Activated T-helper 2 cell treated with anti-CD3 and anti-CD28 coated beads, Interferon-gamma antibody, Interleukin-2, Interleukin-4, amounts not matched to agents 10 μg/mL and 5 μg/mL and 100 μg/mL, durations not matched to agents 14 hours and 24 hours and 36 hours (primary cell): ENCODE results near the gene ZFR2. TPM values are rescaled to one million over a fixed set of nuclear protein-coding genes. Genes with fewer than 3 reads are reported as not detected.
"Not testable (repeated sequence)": the region's sequence is repeated elsewhere in the genome, so short reads cannot be mapped to it uniquely, and the experiment has no call there.

Source experiments
- DNase-seq: peaks from one replicate; pipeline ENCODE4 v3.0.0; 2021; ENCODE audit warnings: low spot score
- H3K27ac Mint-ChIP-seq: one replicate; pipeline ENCODE4 v1.8.0; 2021; ENCODE audit warnings: mixed read lengths
- H3K27me3 Mint-ChIP-seq: one replicate; pipeline ENCODE4 v1.8.0; 2021; ENCODE audit warnings: low read depth, mixed read lengths
- H3K36me3 Mint-ChIP-seq: one replicate; pipeline ENCODE4 v1.8.0; 2021; ENCODE audit warnings: low read depth, mixed read lengths
- H3K4me1 Mint-ChIP-seq: one replicate; pipeline ENCODE4 v1.8.0; 2021; ENCODE audit warnings: low read depth, mixed read lengths
- H3K4me3 Mint-ChIP-seq: one replicate; pipeline ENCODE4 v1.8.0; 2021; ENCODE audit warnings: low read depth, mild to moderate bottlenecking, moderate library complexity, mixed read lengths
- H3K9me3 Mint-ChIP-seq: one replicate; pipeline ENCODE4 v1.8.0; 2021; ENCODE audit warnings: mixed read lengths
- intact Hi-C: fragments of 100-400 bp; cut with micrococcal nuclease; formaldehyde crosslinking; loops from one replicate; pipeline ENCODE4 v1.15.1; 2023
- total RNA-seq: library from RNA; stranded (reverse); gene quantifications from 2 replicates; pipeline ENCODE4 v1.2.3, GENCODE V29; 2022

ZFR2 gene
- total RNA-seq, 1 donor from 2014 or later, result 0.27 TPM

DNA sequence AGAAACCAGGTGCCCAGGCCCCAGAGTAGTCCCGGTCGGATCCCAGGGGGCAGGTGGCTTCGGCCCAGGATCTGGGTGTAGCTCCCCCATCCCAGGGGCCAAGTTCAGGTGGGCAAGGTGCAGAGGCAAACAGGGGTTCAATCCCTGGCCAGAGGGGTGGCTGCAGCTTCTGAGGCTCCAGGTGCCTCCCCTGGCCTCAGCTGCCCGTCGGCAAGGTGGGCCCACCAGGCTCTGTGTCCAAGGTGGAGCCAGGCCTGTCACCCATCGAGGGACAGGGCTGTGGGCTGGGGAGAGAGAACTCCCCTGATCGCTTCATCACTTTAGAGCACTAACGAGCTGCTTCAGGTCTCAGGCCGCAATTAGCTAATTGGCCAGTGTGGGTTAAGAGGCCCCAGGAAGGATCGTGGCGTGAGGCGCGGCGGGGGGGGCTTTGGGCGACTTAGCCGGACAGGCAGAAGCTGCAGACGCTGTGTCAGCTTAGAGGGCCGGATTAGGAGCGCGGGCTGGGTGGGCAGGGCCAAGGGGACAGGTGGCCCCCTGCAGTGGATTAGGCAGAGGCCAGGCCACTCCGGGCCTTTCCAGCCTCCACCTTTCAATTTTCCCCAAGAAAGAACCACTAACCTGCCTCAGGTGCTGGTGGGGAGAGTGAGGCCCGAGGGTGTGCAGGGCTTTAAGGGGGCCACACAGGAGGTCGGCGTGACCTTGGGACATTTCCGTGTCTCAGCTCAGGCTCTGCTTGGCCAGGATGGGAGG lies 94.0 kb downstream of the ZFR2 start:
- Mint-ChIP-seq H3K9me3 (no peaks in the 10 kb centered on the region), H3K27ac (no peak overlapping the region), H3K27me3 (no peaks in the 10 kb centered on the region), H3K4me3 (no peak overlapping the region), H3K36me3 (no peaks in the 10 kb centered on the region), H3K4me1 (no peaks in the 10 kb centered on the region)
- intact Hi-C loops, result no loop called here
- DNase-seq, result no peak

DNA sequence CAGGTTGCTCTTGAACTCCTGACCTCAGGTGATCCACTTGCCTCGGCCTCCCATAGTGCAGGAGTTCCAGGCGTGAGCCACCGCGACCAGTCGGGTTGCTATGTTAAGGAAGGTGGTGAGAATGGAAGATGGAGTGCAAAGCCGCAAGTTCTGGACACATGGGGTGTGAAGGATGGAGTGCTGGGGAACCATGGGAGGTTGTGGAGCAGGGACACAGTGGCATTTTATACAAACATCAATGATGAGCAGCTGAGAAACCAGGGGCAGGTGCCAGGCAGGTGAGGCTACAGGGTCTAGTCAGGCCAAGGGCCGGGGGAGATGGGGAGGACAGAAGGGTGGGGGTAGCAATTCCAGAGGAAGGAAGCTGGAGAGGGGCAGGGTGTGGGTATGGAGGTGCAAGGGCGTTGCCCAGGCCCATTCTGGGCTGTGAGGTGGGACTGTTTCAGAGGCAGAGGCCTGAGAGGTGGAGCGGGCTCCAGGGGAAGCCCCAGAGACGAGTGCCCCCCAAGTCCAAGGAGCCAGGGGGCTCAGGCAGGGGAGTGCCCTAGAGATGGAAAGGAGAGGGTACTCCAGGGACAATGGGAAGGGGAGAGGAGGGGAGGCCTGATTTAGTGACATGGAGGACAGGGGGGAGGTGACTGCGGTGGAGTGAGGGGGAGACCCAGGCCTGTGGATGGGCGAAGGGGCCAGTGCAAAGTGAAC lies 94.9 kb downstream of the ZFR2 start:
- H3K9me3 Mint-ChIP-seq, result no peaks in the 10 kb centered on the region
- intact Hi-C loops, result no loop called here
- H3K4me1 Mint-ChIP-seq, result no peaks in the 10 kb centered on the region
- no peaks in the 10 kb centered on the region for H3K27me3 Mint-ChIP-seq
- H3K27ac Mint-ChIP-seq, result no peak overlapping the region
- H3K36me3 Mint-ChIP-seq, result peaks cover 1% of the 10 kb centered on the region
- no peak for DNase-seq
- H3K4me3 Mint-ChIP-seq, result no peak overlapping the region

DNA sequence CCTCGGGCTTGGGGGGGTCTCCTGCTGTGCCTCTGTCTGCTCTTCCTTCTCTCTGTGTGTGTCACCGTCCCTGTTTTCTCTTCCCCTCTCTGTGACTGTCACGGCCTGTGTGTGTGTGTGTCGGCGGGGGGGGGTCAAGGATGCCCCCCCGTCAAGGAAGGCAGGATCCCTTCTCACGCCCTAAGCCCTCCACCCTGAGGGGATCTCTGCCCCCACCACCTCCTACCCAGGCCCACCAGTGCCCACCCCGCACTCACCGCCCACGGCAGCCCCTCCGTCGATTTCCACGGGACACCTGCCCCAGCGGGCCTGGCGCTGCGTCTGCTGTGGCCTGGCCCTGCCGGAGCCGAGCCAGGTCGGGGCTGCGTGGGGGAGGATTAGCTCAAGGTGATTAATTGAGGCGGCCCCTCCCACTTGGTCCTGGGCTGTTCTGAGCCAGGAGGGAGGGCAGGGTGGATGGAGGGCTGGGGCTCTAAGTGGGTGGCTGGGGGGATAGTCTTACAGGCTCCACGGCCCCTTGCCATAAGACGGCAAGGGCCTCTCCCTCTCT lies 96.9 kb downstream of the ZFR2 start, which contains the start of gene RAX2:
Gene RAX2 (minus strand): TSS at position 323 of the 550 bp plus-strand sequence. CDS start 486 bp downstream, outside the sequence.
- H3K36me3 Mint-ChIP-seq, result peaks cover 4% of the 10 kb centered on the region
- no peaks in the 10 kb centered on the region for H3K27me3 Mint-ChIP-seq
- H3K4me3 Mint-ChIP-seq, result no peak within 1 kb of the TSS
- H3K4me1 Mint-ChIP-seq, result no peaks in the 10 kb centered on the region
- no peaks in the 10 kb centered on the region for H3K9me3 Mint-ChIP-seq
- DNase-seq, result no peak
- no peak within 1 kb of the TSS for H3K27ac Mint-ChIP-seq
- intact Hi-C loops, result no loop called here

DNA sequence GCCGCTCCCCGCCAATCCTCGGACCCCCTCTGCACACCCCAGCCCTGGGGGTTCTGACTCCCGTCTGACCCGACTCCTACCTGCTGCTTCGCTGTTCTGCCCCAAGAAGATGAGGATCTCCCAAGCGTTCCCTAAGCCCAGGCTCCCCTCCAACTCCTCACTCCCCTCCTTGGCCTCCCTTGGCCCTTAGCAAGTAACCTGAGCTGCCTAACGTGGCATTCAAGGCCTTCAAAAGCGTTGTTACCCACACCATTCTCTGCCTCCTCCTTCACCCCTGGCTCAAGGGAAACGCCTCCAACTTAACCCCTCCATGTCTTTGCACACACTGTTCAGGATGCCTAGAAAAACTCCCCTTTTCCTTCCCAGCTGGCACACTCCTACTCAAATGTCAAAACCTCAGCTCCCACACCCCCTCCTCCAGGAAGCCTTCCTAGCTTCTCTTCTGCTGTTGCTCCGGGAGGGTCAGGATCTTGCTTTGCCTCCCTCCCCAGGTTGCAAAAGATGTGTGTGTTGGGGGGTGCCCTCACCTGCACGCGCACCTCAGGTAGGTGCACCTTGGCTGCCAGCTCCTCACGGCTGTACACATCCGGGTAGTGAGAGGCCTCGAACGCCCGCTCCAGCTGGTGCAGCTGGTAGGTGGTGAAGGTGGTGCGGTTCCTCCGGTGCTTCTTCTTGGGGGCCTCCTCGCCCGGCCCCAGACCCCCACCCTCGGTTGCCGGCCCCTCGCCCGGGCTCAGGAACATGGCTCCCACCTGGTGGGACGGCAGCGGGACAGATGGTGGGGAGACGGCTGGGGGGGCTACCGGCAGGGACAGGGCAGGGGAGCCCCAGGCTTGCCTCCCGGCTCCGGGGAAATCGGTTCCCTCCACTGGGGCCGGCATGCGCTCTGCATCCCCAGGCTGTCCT lies 97.6 kb downstream of the ZFR2 start:
- intact Hi-C loops, result no loop called here
- Mint-ChIP-seq H3K27me3 (no peaks in the 10 kb centered on the region), H3K9me3 (no peaks in the 10 kb centered on the region), H3K27ac (no peak overlapping the region), H3K36me3 (peaks cover 11% of the 10 kb centered on the region), H3K4me3 (no peak overlapping the region), H3K4me1 (peaks cover 4% of the 10 kb centered on the region)
- DNase-seq, result no peak

DNA sequence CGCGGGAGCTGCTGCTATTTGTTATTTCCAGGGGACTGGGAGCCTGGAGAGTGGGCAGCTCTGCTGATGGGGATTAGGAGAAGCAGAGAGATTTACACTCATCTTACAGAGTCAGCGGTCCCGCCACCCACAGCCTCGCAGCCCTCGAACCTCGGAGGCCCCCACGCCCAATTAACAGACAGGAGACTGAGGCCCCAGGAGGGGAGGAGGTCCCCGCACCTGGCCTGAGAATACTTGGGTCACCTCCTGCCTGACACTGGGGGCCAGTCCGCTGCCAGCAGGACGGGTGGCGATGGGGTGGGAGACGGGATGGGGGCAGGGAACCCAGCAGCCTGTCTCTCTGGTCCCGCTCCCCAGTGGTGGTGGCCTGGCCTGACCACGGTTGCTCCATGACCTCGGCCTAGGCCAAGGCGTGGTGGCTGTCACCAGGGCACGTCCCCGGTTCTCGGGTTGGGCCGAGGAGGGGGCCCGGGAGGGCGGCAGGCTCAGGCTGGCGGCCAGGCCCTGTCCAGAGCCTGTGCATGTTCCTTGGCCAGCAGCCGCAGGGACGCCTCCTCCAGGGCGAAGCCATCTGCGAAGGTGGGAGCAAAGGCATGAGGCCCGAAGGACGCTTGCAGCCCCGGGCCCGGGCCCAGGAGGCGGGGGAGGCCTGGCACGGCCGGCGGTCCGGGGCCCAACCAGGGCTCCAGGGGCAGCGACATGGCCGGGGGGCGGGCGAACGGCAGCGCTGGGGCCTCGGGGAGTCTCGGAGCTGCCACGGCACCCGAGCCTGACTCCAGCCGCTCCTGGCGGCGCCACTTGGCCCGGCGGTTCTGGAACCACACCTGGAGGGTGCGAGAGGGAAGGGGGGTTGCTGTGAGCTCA lies 98.5 kb downstream of the ZFR2 start:
- Mint-ChIP-seq H3K4me1 (peaks cover 5% of the 10 kb centered on the region), H3K27ac (no peak overlapping the region), H3K9me3 (no peaks in the 10 kb centered on the region), H3K4me3 (no peak overlapping the region), H3K27me3 (no peaks in the 10 kb centered on the region), H3K36me3 (peaks cover 13% of the 10 kb centered on the region)
- intact Hi-C loops, result no loop called here
- DNase-seq, result no peak

DNA sequence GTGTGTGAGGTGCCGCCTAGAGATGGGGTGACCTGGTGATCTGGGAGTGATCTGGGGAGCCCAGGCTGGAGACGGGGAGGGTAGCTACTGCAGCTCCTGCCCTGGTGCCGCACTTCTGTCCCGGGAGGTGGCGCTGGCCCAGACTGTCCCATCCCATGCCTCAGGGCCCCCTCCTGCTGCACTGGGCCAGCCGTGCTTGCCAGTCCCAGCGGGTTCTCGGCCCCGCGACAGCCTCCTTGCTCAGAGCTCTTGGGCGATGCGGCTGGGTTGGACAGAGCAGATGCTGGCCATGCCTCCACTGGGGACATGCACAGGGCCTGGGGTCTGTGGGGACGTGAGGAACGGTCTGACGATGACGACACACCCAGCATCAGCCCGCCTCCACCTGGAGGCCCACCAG lies 99.3 kb downstream of the ZFR2 start:
- Mint-ChIP-seq H3K4me1 (peaks cover 5% of the 10 kb centered on the region), H3K4me3 (no peak overlapping the region), H3K9me3 (no peaks in the 10 kb centered on the region), H3K27ac (no peak overlapping the region), H3K36me3 (peaks cover 13% of the 10 kb centered on the region), H3K27me3 (no peaks in the 10 kb centered on the region)
- no peak for DNase-seq
- intact Hi-C loops, result loop anchor here (10.0 kb wide), 2 partner anchors 215 to 415 kb away; partner anchors contain the start of genes ANKRD24, EEF2 and SIRT6

DNA sequence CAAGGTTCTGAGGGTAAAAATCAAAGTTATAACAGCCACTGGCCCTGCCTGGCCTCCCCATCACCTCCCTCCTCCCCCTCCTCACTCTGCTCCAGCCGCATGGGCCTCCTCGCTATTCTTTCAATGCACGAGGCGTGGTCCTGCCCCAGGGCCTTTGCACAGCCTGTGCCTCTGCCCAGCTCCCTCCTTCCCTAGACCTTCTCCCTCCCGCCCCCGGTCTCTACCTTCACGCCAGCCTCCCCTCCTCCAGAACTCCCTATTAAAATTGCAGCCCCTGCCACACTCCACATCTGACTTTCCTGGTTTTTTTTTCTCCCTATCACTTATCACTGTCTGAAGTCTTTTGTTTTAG lies 100.1 kb downstream of the ZFR2 start:
- no peak overlapping the region for H3K27ac Mint-ChIP-seq
- intact Hi-C loops, result loop anchor here (10.0 kb wide), 2 partner anchors 216 to 416 kb away; partner anchors contain the start of genes ANKRD24, EEF2 and SIRT6

DNA sequence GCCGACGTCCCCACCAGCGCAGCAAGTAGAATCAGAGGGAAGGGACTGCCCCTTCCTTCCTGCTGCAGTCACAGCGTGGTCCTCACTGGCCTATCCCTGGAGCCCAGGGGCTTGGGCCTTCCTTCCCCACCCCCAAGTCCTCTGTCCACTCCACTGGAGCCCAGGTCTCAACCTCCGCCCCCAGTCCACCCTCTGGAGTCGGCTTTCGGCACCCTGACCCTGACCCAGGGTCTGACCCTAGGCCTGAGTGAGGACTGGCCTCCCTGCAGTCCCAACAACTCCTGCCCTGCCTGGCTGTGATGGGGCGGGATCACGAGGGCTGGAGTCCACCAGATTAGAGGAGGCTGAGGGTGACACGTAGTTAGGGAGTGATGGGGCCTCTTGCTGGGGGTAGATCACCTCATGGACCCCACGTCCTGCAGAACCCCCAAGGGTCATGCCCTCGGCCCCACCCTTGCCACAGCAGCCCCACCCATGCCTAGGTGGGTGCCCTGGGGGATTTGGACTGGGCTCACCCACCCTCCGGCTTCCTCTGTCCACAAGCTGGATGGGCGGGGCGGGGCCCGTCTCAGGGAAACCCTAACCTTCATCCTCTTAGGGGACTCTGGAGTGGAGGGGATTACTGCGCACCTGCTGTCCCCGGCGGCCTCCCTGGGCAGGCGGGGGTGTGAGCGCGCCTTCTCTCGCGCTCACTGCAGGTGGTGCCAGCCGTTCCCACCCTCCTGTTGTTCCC lies 100.7 kb downstream of the ZFR2 start:
- peaks cover 7% of the 10 kb centered on the region for H3K4me1 Mint-ChIP-seq
- H3K27me3 Mint-ChIP-seq, result no peaks in the 10 kb centered on the region
- no peak overlapping the region for H3K4me3 Mint-ChIP-seq
- peaks cover 15% of the 10 kb centered on the region for H3K36me3 Mint-ChIP-seq
- H3K27ac Mint-ChIP-seq, result no peak overlapping the region
- no peaks in the 10 kb centered on the region for H3K9me3 Mint-ChIP-seq
- intact Hi-C loops, result loop anchor here (10.0 kb wide), 2 partner anchors 217 to 417 kb away; partner anchors contain the start of genes ANKRD24, EEF2 and SIRT6
- no peak for DNase-seq

More for the DNA sequence above, 100.1 kb downstream of the ZFR2 start:
- Mint-ChIP-seq H3K4me1 (peaks cover 5% of the 10 kb centered on the region), H3K9me3 (no peaks in the 10 kb centered on the region), H3K4me3 (no peak overlapping the region), H3K36me3 (peaks cover 13% of the 10 kb centered on the region), H3K27me3 (no peaks in the 10 kb centered on the region)
- no peak for DNase-seq

DNA sequence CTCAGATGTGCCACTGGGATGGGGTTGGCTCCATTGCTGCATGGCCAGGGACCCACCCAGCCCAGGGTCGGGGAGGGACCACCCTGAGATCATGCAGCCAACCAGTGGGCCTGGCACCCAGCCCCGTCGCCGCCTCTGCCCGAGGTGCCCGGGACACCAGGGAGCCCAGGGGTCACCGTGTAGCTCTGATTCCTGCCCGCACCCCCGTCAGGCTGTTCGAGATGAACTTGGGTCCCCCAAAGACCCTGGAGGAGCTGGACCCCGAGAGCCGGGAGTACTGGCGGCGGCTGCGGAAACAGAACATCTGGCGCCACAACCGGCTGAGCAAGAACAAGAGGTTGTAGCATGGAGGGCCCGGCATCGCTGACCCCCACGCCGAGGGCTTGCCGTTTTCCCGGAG lies 101.8 kb downstream of the ZFR2 start:
- DNase-seq, result no peak
- Mint-ChIP-seq H3K9me3 (no peaks in the 10 kb centered on the region), H3K27ac (no peak overlapping the region), H3K4me1 (peaks cover 11% of the 10 kb centered on the region), H3K4me3 (no peak overlapping the region), H3K36me3 (peaks cover 19% of the 10 kb centered on the region), H3K27me3 (no peaks in the 10 kb centered on the region)
- intact Hi-C loops, result loop anchor here (10.0 kb wide), 2 partner anchors 218 to 418 kb away; partner anchors contain the start of genes ANKRD24, EEF2 and SIRT6

DNA sequence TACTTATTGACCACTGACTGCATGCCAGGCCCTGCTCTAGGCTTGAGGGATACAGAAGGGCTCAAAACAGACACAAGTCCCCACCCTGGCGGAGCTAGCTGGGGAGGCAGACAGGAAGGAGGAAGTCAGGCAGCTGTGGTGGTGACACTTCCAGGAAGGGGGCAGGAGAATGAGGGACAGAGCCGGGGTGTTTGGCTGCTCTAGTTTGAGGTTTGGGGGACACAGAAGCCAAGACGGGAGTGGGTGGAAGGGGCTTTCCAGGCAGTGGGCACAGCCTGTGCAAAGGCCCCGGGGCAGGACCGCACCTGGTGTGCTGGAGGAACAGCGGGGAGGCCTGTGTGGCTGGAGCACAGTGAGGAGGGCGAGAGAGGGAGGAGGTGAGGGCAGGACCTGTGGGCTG lies 102.3 kb downstream of the ZFR2 start:
- Mint-ChIP-seq H3K27ac (peak overlapping the region; percentile 9), H3K9me3 (no peaks in the 10 kb centered on the region), H3K36me3 (peaks cover 19% of the 10 kb centered on the region), H3K27me3 (no peaks in the 10 kb centered on the region), H3K4me3 (no peak overlapping the region), H3K4me1 (peaks cover 16% of the 10 kb centered on the region)
- no peak for DNase-seq
- intact Hi-C loops, result loop anchor here (10.0 kb wide), 2 partner anchors 218 to 418 kb away; partner anchors contain the start of genes ANKRD24, EEF2 and SIRT6

DNA sequence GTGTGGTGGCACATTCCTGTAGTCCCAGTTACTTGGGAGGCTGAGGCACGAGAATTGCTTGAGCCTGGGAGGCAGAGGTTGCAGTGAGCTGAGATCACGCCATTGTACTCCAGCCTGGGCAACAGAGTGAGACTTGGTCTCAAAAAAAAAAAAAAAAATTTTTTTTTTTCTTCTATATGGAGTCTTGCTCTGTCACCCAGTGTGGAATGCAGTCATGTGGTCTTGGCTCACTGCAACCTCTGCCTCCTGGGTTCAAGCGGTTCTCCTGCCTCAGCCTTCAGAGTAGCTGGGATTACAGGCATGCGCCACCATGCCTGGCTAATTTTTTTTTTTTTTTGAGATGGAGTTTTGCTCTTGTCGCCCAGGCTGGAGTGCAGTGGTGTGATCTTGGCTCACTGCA lies 103.1 kb downstream of the ZFR2 start:
- not testable (repeated sequence) for H3K27ac Mint-ChIP-seq, H3K9me3 Mint-ChIP-seq
- intact Hi-C loops, result loop anchor here (10.0 kb wide), 2 partner anchors 219 to 419 kb away; partner anchors contain the start of genes ANKRD24, EEF2 and SIRT6

More for the DNA sequence above, 103.1 kb downstream of the ZFR2 start:
- DNase-seq, H3K27me3 Mint-ChIP-seq, H3K4me3 Mint-ChIP-seq: not testable (repeated sequence)
- peaks cover 16% of the 10 kb centered on the region for H3K4me1 Mint-ChIP-seq
- H3K36me3 Mint-ChIP-seq, result peaks cover 25% of the 10 kb centered on the region
